ENCODE results near the gene BRICD5. TPM values are rescaled to one million over a fixed set of nuclear protein-coding genes. Genes with fewer than 3 reads are reported as not detected.

Gene BRICD5
- total RNA-seq, 4 donors from 2014 or later, result 1.2 to 6.8 (median 5.7) TPM

DNA sequence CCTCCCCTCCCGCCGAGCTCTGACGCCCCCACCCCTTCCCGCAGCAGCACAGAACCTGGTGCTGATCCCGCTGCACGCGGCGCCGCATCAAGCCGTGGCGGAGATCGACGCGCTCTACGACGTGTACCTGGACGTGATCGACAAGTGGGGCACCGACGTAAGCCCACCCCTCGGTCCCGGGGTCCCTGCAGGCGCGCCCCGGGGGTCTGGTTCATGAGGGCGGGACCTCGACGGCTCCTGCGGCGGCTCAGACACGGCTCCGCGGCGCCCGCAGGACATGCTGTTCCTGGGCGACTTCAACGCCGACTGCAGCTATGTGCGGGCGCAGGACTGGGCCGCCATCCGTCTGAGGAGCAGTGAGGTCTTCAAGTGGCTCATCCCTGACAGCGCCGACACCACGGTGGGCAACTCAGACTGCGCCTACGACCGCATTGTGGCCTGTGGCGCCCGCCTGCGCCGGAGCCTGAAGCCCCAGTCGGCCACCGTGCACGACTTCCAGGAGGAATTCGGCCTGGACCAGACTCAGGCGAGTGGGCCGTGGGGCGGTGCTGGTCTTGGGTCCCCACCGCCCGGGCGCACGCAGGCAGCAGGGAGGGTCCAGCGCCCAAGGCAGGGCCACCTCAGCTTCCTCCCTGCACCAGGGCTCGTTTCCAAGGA is 27.0 kb upstream of the BRICD5 start:
- H3K36me3 ChIP-seq, result peaks cover 40 to 68% (median 64%) of the 10 kb centered on the region in 4 donors
- peak overlapping the region in 3 of 4 donors; percentile 37 to 45 (median 37) for H3K4me3 ChIP-seq
- TF ChIP-seq POLR2AphosphoS5 (IDR thresholded peaks at IDR 0.05) (no peak), EP300 (IDR thresholded peaks at IDR 0.05) (no peak), POLR2A (IDR thresholded peaks at IDR 0.05; ENCODE audit: low read depth) (no peak)
- TF ChIP-seq, protein P1, sequence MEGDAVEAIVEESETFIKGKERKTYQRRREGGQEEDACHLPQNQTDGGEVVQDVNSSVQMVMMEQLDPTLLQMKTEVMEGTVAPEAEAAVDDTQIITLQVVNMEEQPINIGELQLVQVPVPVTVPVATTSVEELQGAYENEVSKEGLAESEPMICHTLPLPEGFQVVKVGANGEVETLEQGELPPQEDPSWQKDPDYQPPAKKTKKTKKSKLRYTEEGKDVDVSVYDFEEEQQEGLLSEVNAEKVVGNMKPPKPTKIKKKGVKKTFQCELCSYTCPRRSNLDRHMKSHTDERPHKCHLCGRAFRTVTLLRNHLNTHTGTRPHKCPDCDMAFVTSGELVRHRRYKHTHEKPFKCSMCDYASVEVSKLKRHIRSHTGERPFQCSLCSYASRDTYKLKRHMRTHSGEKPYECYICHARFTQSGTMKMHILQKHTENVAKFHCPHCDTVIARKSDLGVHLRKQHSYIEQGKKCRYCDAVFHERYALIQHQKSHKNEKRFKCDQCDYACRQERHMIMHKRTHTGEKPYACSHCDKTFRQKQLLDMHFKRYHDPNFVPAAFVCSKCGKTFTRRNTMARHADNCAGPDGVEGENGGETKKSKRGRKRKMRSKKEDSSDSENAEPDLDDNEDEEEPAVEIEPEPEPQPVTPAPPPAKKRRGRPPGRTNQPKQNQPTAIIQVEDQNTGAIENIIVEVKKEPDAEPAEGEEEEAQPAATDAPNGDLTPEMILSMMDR (IDR thresholded peaks at IDR 0.05), result no peak

DNA sequence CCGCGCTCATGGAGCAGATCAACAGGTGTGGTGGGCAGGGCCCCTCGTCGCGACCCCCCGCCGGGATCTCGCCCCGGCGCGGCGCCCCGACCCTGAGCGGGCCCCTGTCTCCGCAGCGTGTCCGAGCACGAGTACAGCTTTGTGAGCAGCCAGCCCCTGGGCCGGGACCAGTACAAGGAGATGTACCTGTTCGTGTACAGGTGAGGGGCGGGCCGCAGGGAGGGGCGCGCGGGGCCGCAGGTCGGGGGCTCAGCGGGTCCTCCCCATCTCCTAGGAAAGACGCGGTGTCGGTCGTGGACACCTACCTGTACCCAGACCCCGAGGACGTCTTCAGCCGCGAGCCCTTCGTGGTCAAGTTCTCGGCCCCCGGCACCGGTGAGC is 26.4 kb upstream of the BRICD5 start:
- WGBS, result 13% methylated on average over 6 of the region's 40 CpGs
- no peak for DNase-seq (ENCODE audit: extremely low spot score)
- Histone ChIP-seq H3K4me1 (peaks cover 21 to 34% (median 30%) of the 10 kb centered on the region in 4 donors), H3K9me3 (no peaks in the 10 kb centered on the region), H3K27me3 (peaks cover 9 to 57% (median 17%) of the 10 kb centered on the region in 4 donors), H3K27ac (replicated peaks in 1 of 4) (no peak overlapping the region), H3K36me3 (peaks cover 40 to 68% (median 64%) of the 10 kb centered on the region in 4 donors), H3K4me3 (peak overlapping the region; percentile 30 to 45 (median 37))
- intact Hi-C loops (cut with DNase I), result no loop called here
- no peak for TF ChIP-seq POLR2A (IDR thresholded peaks at IDR 0.05; ENCODE audit: low read depth)
- no peak for TF ChIP-seq EP300 (IDR thresholded peaks at IDR 0.05)
- no peak for TF ChIP-seq POLR2AphosphoS5 (IDR thresholded peaks at IDR 0.05)
- TF ChIP-seq, protein P1 (IDR thresholded peaks at IDR 0.05), result no peak

More for the DNA sequence above, 27.0 kb upstream of the BRICD5 start:
- no peak for DNase-seq (ENCODE audit: extremely low spot score)
- Histone ChIP-seq H3K27me3 (peaks cover 9 to 56% (median 17%) of the 10 kb centered on the region in 4 donors), H3K27ac (replicated peaks in 1 of 4) (no peak overlapping the region), H3K9me3 (no peaks in the 10 kb centered on the region), H3K4me1 (peaks cover 21 to 34% (median 30%) of the 10 kb centered on the region in 4 donors)
- 0% methylated on average over 3 of the region's 65 CpGs for WGBS
- intact Hi-C loops (cut with DNase I), result no loop called here

DNA sequence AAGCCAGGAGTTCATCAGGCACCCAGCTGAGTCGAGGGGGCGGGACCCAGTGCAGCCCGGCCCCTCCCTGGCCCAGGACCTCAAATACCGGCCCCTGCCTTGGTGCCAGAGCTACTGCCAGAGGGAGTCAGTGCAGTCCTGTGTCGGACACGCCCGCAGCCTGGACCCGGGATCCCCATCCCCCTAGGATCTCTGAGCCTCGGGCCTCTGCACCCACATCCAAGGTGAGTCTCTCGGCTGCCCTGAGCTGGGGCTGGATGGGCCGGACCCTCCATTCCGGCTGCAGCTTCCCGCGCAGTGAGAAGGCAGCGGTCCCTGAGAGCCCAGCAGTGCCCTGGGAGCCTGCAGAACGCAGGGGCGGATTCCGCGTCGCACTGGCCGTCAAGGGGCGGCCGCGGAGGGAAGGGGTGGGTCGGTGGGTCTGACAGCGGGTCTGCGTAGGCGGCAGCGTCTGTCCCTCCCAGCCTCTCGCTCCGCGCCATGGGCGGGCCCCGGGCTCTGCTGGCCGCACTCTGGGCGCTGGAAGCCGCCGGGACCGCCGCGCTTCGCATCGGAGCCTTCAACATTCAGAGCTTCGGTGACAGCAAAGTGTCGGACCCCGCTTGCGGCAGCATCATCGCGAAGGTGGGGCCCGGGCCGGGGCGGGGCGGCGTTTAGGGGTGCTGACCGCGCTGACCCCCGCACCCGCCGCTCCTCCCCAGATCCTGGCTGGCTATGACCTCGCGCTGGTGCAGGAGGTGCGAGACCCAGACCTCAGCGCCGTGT is 25.9 kb upstream of the BRICD5 start, which contains the start of gene DNASE1L2:
DNASE1L2 (plus strand) TSS at position 108 of the 765 bp plus-strand sequence; CDS start at position 481, 373 bp downstream.
- peaks cover 9 to 57% (median 17%) of the 10 kb centered on the region in 4 donors for H3K27me3 ChIP-seq
- H3K36me3 ChIP-seq, result peaks cover 43 to 68% (median 65%) of the 10 kb centered on the region in 4 donors

DNA sequence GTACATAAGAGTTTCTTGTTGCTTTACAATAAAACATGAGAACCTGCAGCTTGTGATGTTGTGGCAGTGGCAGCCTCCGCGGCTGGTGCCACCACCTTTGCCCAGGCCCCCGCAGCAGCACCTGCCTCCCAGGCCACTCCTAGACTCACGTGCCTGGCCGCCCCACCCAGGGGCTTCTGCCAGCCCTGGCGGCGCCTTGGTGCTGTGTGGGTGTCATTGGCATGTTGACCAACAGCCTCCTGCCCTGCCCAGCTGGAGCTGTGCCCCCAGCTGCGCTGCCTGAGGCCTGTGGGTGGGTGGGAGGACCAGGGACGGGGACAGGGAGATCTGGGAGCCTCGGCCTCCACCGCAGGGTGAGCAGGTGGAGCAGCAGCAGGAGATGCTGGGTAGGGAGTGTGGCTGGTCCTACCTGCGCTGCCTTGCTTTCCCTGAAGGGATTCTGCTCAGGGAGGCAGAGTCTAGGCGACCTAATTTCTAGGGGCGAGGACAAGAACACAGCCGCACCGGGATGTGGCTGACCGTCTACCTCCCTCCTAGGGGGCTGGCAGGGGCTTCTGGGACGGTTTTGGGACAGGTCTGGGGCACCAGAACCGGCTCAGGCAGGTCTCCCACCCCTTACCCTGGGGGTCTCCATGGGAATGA is 25.2 kb upstream of the BRICD5 start:
- intact Hi-C loops (cut with DNase I), result no loop called here
- peaks cover 50 to 68% (median 67%) of the 10 kb centered on the region in 4 donors for H3K36me3 ChIP-seq
- H3K4me1 ChIP-seq, result peaks cover 21 to 34% (median 30%) of the 10 kb centered on the region in 4 donors
- 80% methylated on average over 1 of the region's 19 CpGs for WGBS
- H3K27me3 ChIP-seq, result peaks cover 9 to 59% (median 17%) of the 10 kb centered on the region in 4 donors
- H3K27ac ChIP-seq (replicated peaks in 1 of 4), result no peak overlapping the region
- peak overlapping the region in 1 of 4 donors; percentile 37 for H3K4me3 ChIP-seq
- no peak for DNase-seq (ENCODE audit: extremely low spot score)
- H3K9me3 ChIP-seq, result no peaks in the 10 kb centered on the region
- TF ChIP-seq, protein P1 (IDR thresholded peaks at IDR 0.05), result no peak
- TF ChIP-seq POLR2A (IDR thresholded peaks at IDR 0.05; ENCODE audit: low read depth), result no peak
- TF ChIP-seq EP300 (IDR thresholded peaks at IDR 0.05), result no peak
- TF ChIP-seq POLR2AphosphoS5 (IDR thresholded peaks at IDR 0.05), result no peak

More for the DNA sequence above, 25.9 kb upstream of the BRICD5 start, which contains the start of gene DNASE1L2:
- TF ChIP-seq, protein P1 (IDR thresholded peaks at IDR 0.05), result no peak
- no peak for TF ChIP-seq EP300 (IDR thresholded peaks at IDR 0.05)
- intact Hi-C loops (cut with DNase I), result no loop called here
- Histone ChIP-seq H3K4me3 (peak within 1 kb of the TSS; percentile 30 to 45 (median 37)), H3K27ac (replicated peaks in 1 of 4) (no peak within 1 kb of the TSS), H3K4me1 (peaks cover 21 to 34% (median 30%) of the 10 kb centered on the region in 4 donors), H3K9me3 (no peaks in the 10 kb centered on the region)
- 24% methylated on average over 5 of the region's 64 CpGs for WGBS
- no peak for DNase-seq (ENCODE audit: extremely low spot score)
